DND-41 (cell line): ENCODE measurements around the gene SMG6.
"Not testable (repeated sequence)": the region's sequence is repeated elsewhere in the genome, so short reads cannot be mapped to it uniquely, and the experiment has no call there.

Source experiments
- ATAC-seq: fragments of 200-7000 bp; cut with Tn5 transposase; 3 replicates; pipeline ENCODE4 v1.9.1; 2021; ENCODE audit warnings: low read depth; ENCODE audit not compliant: insufficient read depth
- DNase-seq: peaks from one replicate; pipeline ENCODE4 v3.0.0-alpha.2; 2020
- H2AFZ ChIP-seq: 2 replicates; pipeline ENCODE4 v1.6.0; 2012; ENCODE audit warnings: low read depth, low read length
- H3K27ac ChIP-seq: 2 replicates; pipeline ENCODE4 v1.5.1; 2012; ENCODE audit warnings: low read length, inconsistent platforms
- H3K27me3 ChIP-seq: fragments of 200-600 bp; sonication (generic); 2 replicates; pipeline ENCODE4 v1.6.0; 2012; ENCODE audit warnings: low read length, mild to moderate bottlenecking, inconsistent platforms; ENCODE audit not compliant: insufficient read depth, poor library complexity
- H3K36me3 ChIP-seq: 2 replicates; pipeline ENCODE4 v1.5.1; 2012; ENCODE audit warnings: low read length, inconsistent platforms; ENCODE audit not compliant: insufficient read depth
- H3K4me1 ChIP-seq: 2 replicates; pipeline ENCODE4 v1.5.1; 2012; ENCODE audit warnings: mild to moderate bottlenecking, low read length; ENCODE audit not compliant: insufficient read depth
- H3K4me2 ChIP-seq: 2 replicates; pipeline ENCODE4 v1.6.0; 2012; ENCODE audit warnings: mild to moderate bottlenecking, moderate library complexity, low read length, inconsistent platforms; ENCODE audit not compliant: insufficient read depth
- H3K4me3 ChIP-seq, 2 experiments: fragments of 200-600 bp in 1 of 2; shearing (Covaris generic) in 1 of 2; 2 replicates each; pipeline ENCODE4 v1.5.1; 2012 to 2016; ENCODE audit warnings: inconsistent platforms in 2 of 2, low read length in 2 of 2, mild to moderate bottlenecking in 2 of 2, low read depth in 1 of 2, moderate library complexity in 1 of 2
- H3K79me2 ChIP-seq: 2 replicates; pipeline ENCODE4 v1.6.0; 2012; ENCODE audit warnings: low read length, inconsistent platforms; ENCODE audit not compliant: insufficient read depth
- H3K9ac ChIP-seq: 2 replicates; pipeline ENCODE4 v1.6.0; 2012; ENCODE audit warnings: low read depth, mild to moderate bottlenecking, inconsistent platforms, low read length, moderate library complexity
- H3K9me3 ChIP-seq: 2 replicates; pipeline ENCODE4 v1.5.1; 2012; ENCODE audit warnings: low read length, moderate library complexity, mild to moderate bottlenecking, inconsistent platforms; ENCODE audit not compliant: insufficient read depth, severe bottlenecking
- H4K20me1 ChIP-seq: 2 replicates; pipeline ENCODE4 v1.6.0; 2012; ENCODE audit warnings: low read length; ENCODE audit not compliant: insufficient read depth
- CTCF ChIP-seq: IDR thresholded peaks from 2 replicates; pipeline ENCODE4 v1.5.1; 2012; ENCODE audit warnings: borderline replicate concordance, low read length, moderate library complexity, mild to moderate bottlenecking; ENCODE audit not compliant: poor library complexity, severe bottlenecking; ENCODE audit errors: extremely low read depth
- EZH2 ChIP-seq: IDR thresholded peaks from 3 replicates; pipeline ENCODE4 v1.6.1; 2012; ENCODE audit warnings: borderline replicate concordance, low read depth, mild to moderate bottlenecking, moderate library complexity, low read length, inconsistent platforms; ENCODE audit not compliant: severe bottlenecking

SMG6 gene

DNA sequence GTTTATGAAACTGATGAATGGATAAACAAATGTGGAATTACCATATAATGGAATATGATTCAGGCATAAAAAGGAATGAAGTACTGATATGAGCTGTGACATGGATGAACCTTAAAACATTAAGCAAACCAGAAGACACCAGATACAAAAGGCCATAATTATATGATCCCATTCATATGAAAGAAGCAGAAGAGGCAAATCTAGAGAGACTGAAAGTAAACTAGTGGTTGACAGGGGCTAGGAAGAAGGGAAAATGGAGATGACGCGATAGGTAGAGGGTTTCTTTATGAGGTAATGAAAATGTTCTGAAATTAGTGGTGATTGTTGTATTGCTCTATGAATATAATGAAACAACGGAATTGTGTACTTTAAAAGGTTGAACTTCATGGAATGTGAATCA lies 160.3 kb downstream of the SMG6 start:
- H3K4me3 ChIP-seq = no peak overlapping the region
- no peaks in the 10 kb centered on the region for H3K4me1 ChIP-seq
- peaks cover 2% of the 10 kb centered on the region; the same call in 1 of the 2 replicates for H4K20me1 ChIP-seq
- H3K9ac ChIP-seq = no peak overlapping the region
- no peak overlapping the region for H3K4me2 ChIP-seq
- TF ChIP-seq EZH2 (no peak), CTCF (no peak)
- H3K79me2 ChIP-seq = no peaks in the 10 kb centered on the region
- no peak overlapping the region for H2AFZ ChIP-seq
- ATAC-seq (no peak), DNase-seq (no peak)
- H3K36me3 ChIP-seq = peaks cover 16% of the 10 kb centered on the region
- H3K27me3 ChIP-seq = no peaks in the 10 kb centered on the region
- no peak overlapping the region for H3K27ac ChIP-seq
- no peaks in the 10 kb centered on the region for H3K9me3 ChIP-seq

- not testable (repeated sequence) for H3K27me3 ChIP-seq, ATAC-seq, H2AFZ ChIP-seq, H3K27ac ChIP-seq, H3K4me2 ChIP-seq, DNase-seq, H3K9ac ChIP-seq, H3K9me3 ChIP-seq, H3K4me3 ChIP-seq, H3K4me1 ChIP-seq, H3K79me2 ChIP-seq, H4K20me1 ChIP-seq
- H3K36me3 ChIP-seq = peaks cover 15% of the 10 kb centered on the region
Observed at GRCh38 chr17:2142682-2143081, 160.9 kb downstream of the SMG6 start.

DNA sequence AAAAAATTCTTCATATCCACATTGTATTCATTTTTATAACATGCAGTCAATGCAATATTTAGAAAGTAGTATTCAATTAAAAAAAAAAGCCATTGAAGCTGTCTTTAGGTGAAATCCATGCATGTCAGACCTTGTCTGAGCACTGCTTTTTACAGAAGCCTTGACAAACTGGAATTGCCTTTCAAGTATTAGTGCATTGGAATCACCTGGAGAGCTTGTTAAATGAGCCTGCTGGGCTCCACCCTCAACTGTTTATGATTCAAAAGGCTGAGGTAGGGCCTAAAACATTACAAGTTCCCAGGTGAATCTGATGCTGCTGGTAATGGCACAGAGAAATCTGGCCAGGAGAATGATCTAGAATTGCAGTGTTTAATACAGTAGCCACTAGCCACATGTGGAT lies 162.9 kb downstream of the SMG6 start:
- Histone ChIP-seq H3K36me3 (peaks cover 14% of the 10 kb centered on the region), H3K4me1 (no peaks in the 10 kb centered on the region), H3K27ac (no peak overlapping the region), H2AFZ (no peak overlapping the region), H3K4me2 (no peak overlapping the region), H3K27me3 (no peaks in the 10 kb centered on the region), H3K9ac (no peak overlapping the region), H3K79me2 (no peaks in the 10 kb centered on the region; the same call in 1 of the 2 replicates), H3K4me3 (no peak overlapping the region), H3K9me3 (no peaks in the 10 kb centered on the region), H4K20me1 (peaks cover 3% of the 10 kb centered on the region; the same call in 1 of the 2 replicates)
- no peak for TF ChIP-seq EZH2
- TF ChIP-seq CTCF = no peak
- ATAC-seq (no peak), DNase-seq (no peak)

- Histone ChIP-seq H4K20me1 (peaks cover 3% of the 10 kb centered on the region; the same call in 1 of the 2 replicates), H2AFZ (no peak overlapping the region), H3K27ac (no peak overlapping the region), H3K4me3 (no peak overlapping the region), H3K79me2 (no peaks in the 10 kb centered on the region; the same call in 1 of the 2 replicates), H3K4me2 (no peak overlapping the region), H3K9ac (no peak overlapping the region), H3K27me3 (no peaks in the 10 kb centered on the region), H3K9me3 (no peaks in the 10 kb centered on the region), H3K36me3 (peaks cover 9% of the 10 kb centered on the region), H3K4me1 (no peaks in the 10 kb centered on the region)
- DNase-seq = peak; percentile 14
- TF ChIP-seq EZH2 (no peak), CTCF (no peak)
- no peak for ATAC-seq
Observed at GRCh38 chr17:2138761-2139160, 164.8 kb downstream of the SMG6 start.
